Lung microvascular endothelial cell (primary cell): Measurements from ENCODE around the gene MRPL28. TPM values are rescaled to one million over a fixed set of nuclear protein-coding genes. Genes with fewer than 3 reads are reported as not detected.
"Not testable (repeated sequence)": the region's sequence is repeated elsewhere in the genome, so short reads cannot be mapped to it uniquely, and the experiment has no call there.

Experiments
- DNase-seq, 2 donors: peaks; one replicate each; pipeline versions ENCODE4 v3.0.0 to v3.0.0-alpha.2; 2010; ENCODE audit warnings: low read depth in 2 of 2
- total RNA-seq: library from RNA; depleted of rRNA; stranded (reverse); fragments of >200 nt; gene quantifications from 2 replicates; pipeline ENCODE4 v1.2.1, GENCODE V29; 2014

MRPL28 gene
- total RNA-seq, 1 donor from 2014 or later = 70.8 TPM

- not testable (repeated sequence) for DNase-seq
Measured at GRCh38 chr16:341095-341973, 29.0 kb downstream of the MRPL28 start.

- DNase-seq = no peak
Measured at GRCh38 chr16:340370-341091, 29.8 kb downstream of the MRPL28 start.

GRCh38 chr16:339680-340079 is 30.7 kb downstream of the MRPL28 start:
- DNase-seq = no peak

- no peak for DNase-seq
Measured at GRCh38 chr16:337975-338575, 32.3 kb downstream of the MRPL28 start.

GRCh38 chr16:337437-337836 is 32.9 kb downstream of the MRPL28 start:
- DNase-seq = no peak

- no peak for DNase-seq
Measured at GRCh38 chr16:336269-336668, 34.1 kb downstream of the MRPL28 start.

GRCh38 chr16:334861-335632 is 35.3 kb downstream of the MRPL28 start:
- DNase-seq = not testable (repeated sequence)

- not testable (repeated sequence) for DNase-seq
Measured at GRCh38 chr16:334164-334832, 36.0 kb downstream of the MRPL28 start.

GRCh38 chr16:333406-334094 is 36.8 kb downstream of the MRPL28 start:
- DNase-seq = no peak

- DNase-seq = not testable (repeated sequence)
Measured at GRCh38 chr16:331181-331814, 39.0 kb downstream of the MRPL28 start.

GRCh38 chr16:330741-331140 is 39.6 kb downstream of the MRPL28 start:
- no peak for DNase-seq

GRCh38 chr16:325375-326145 is 44.8 kb downstream of the MRPL28 start:
- no peak for DNase-seq

GRCh38 chr16:324451-325334 is 45.6 kb downstream of the MRPL28 start:
- DNase-seq = peak; percentile 25 to 38

- no peak for DNase-seq
Measured at GRCh38 chr16:324201-324450, 46.2 kb downstream of the MRPL28 start.

GRCh38 chr16:322476-323143 is 47.7 kb downstream of the MRPL28 start:
- DNase-seq = no peak

- DNase-seq = no peak
Measured at GRCh38 chr16:321532-321931, 48.8 kb downstream of the MRPL28 start.

GRCh38 chr16:320206-320605 is 50.1 kb downstream of the MRPL28 start:
- DNase-seq = no peak

GRCh38 chr16:318628-319027 is 51.7 kb downstream of the MRPL28 start:
- DNase-seq = peak in 1 of 2 donors; percentile 15
